HEK293T (cell line): Measurements from ENCODE around the gene COG8.
"Not testable (repeated sequence)": the region's sequence is repeated elsewhere in the genome, so short reads cannot be mapped to it uniquely, and the experiment has no call there.

Source experiments
- CTCF ChIA-PET: fragments of 350-600 bp; formaldehyde crosslinking; extraction: SDS; loops from one replicate; lab custom pipeline; 2021; ENCODE audit warnings: antibody characterized with exemption, inconsistent platforms; lab: Yijun Ruan, JAX
- POLR2A ChIA-PET: fragments of 350-600 bp; formaldehyde crosslinking; extraction: SDS; loops from one replicate; lab custom pipeline; 2020; ENCODE audit warnings: antibody characterized with exemption, inconsistent platforms; lab: Yijun Ruan, JAX
- DNase-seq: peaks from one replicate; pipeline ENCODE4 v3.0.0; 2012; ENCODE audit warnings: mixed read lengths; ENCODE audit errors: extremely low spot score
- ARNT ChIP-seq: fragments of 450-650 bp; IDR thresholded peaks from 2 replicates; pipeline ENCODE4 v1.6.1; 2017; ENCODE audit warnings: mild to moderate bottlenecking
- BHLHE40 ChIP-seq: fragments of 450-650 bp; IDR thresholded peaks from 2 replicates; pipeline ENCODE4 v1.6.1; 2016; ENCODE audit warnings: mild to moderate bottlenecking, moderate library complexity, borderline replicate concordance
- CTBP1 ChIP-seq: fragments of 450-650 bp; IDR thresholded peaks from 2 replicates; pipeline ENCODE4 v1.6.1; 2016; ENCODE audit warnings: borderline replicate concordance
- ELF4 ChIP-seq: fragments of 450-650 bp; IDR thresholded peaks from 2 replicates; pipeline ENCODE4 v1.6.1; 2017; ENCODE audit warnings: antibody characterized with exemption
- FOXA1 ChIP-seq: fragments of 450-650 bp; IDR thresholded peaks from 2 replicates; pipeline ENCODE4 v1.6.1; 2016; ENCODE audit warnings: mild to moderate bottlenecking
- FOXK2 ChIP-seq: fragments of 450-650 bp; IDR thresholded peaks from 2 replicates; pipeline ENCODE4 v1.6.1; 2016; ENCODE audit warnings: mild to moderate bottlenecking
- FOXM1 ChIP-seq: fragments of 450-650 bp; IDR thresholded peaks from 2 replicates; pipeline ENCODE4 v1.6.1; 2017; ENCODE audit warnings: mild to moderate bottlenecking, borderline replicate concordance
- HDGF ChIP-seq: fragments of 450-650 bp; IDR thresholded peaks from 2 replicates; pipeline ENCODE4 v1.6.1; 2017; ENCODE audit warnings: antibody characterized with exemption, borderline replicate concordance
- L3MBTL2 ChIP-seq: fragments of 450-650 bp; conservative IDR thresholded peaks from 2 replicates; pipeline ENCODE4 v1.6.1; 2016; ENCODE audit warnings: mild to moderate bottlenecking
- LEF1 ChIP-seq: fragments of 450-650 bp; IDR thresholded peaks from 2 replicates; pipeline ENCODE4 v1.6.1; 2017; ENCODE audit warnings: mild to moderate bottlenecking, borderline replicate concordance
- NFRKB ChIP-seq: fragments of 450-650 bp; IDR thresholded peaks from 2 replicates; pipeline ENCODE4 v1.6.1; 2016; ENCODE audit warnings: mild to moderate bottlenecking, moderate library complexity
- SP1 ChIP-seq: fragments of 450-650 bp; IDR thresholded peaks from 2 replicates; pipeline ENCODE4 v1.6.1; 2017
- SUZ12 ChIP-seq: fragments of 450-650 bp; IDR thresholded peaks from 2 replicates; pipeline ENCODE4 v1.6.1; 2016; ENCODE audit warnings: mild to moderate bottlenecking
- TARDBP ChIP-seq: fragments of 450-650 bp; IDR thresholded peaks from 2 replicates; pipeline ENCODE4 v1.6.1; 2016
- ZNF384 ChIP-seq: fragments of 450-650 bp; IDR thresholded peaks from 2 replicates; pipeline ENCODE4 v1.6.1; 2016
- TF ChIP-seq, protein P1 (sequence below): fragments of 450-650 bp; IDR thresholded peaks from 2 replicates; pipeline ENCODE4 v1.6.1; 2016

The COG8 gene

DNA sequence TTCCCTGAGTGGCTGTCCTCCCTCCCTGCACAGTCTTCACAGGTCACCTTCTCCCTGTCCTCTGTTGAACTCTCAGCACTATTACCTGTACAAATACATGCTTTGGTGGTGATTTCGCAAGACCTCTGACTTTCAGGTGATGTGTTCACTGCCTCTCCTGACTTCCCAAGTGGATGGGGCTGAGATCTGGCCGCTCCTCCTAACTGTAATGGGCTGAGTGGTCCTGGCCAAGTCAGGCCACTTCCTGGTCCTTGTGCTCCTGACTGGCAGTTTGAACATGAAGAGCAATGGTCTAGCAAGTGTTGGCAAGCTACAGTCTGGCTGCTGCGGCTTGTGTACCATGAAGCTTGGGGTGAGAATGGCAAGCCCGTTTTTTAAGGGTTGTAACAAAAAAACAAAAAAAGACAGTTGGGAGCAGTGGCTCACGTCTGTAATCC, 23.9 kb upstream of the COG8 start:
- TF ChIP-seq FOXM1 (no peak), BHLHE40 (no peak), SUZ12 (no peak), HDGF (no peak), ARNT (no peak), L3MBTL2 (no peak), ELF4 (no peak), FOXK2 (no peak), CTBP1 (no peak)
- ChIA-PET POLR2A (no interaction called here), CTCF (no interaction called here)
- no peak for DNase-seq

DNA sequence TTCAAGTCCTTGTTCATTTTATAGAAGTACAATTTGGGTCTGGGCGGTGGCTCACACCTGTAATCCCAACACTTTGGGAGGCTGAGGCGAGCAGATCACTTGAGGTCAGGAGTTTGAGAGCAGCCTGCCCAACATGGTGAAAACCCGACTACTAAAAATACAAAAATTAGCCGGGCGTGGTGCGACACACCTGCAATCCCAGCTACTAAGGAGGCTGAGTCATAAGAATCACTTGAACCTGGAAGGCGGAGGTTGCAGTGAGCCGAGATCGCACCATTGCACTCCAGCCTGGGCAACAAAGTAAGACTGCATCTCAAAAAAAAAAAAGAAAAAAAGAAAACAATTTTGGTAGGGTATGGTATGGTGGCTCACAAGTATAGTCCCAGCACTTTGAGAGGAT, 20.7 kb upstream of the COG8 start:
- POLR2A ChIA-PET, DNase-seq, CTCF ChIA-PET: not testable (repeated sequence)

DNA sequence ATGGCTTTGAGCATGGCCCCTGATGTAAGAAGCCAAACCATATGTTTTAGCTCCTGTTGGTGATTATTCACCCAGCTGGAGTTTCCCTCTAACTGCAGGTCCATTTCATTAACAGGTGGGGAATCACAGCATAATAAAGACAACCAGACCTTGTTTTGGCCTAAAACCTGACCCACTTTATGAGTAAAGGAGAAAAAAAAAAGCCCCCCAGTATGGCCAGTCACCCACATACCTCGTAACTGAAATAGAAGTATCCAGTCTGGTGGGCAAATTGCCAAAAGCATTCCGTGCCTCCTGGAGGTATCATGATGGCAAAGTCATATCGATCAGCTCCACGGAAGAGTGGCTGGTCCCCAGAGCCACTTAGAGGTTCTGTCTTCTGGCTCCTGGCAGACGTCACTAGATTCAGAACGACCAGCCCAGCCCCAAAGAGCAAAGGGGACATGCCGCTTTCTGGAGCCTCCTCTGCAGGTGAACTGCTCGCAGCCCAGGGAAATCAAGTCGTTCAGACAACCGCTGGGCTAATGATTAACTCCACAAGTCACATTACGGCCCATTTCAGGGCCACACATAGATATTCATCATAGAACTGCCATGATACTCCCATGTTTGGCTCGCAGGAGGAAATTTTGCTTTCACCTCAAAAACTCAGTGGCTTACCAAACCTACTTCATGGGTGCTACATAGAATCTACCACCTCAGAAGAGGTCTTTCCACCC, 12.1 kb upstream of the COG8 start, which contains the start of gene TMED6:
TSS of gene TMED6 (minus strand) at position 478 of the 719 bp plus-strand sequence. CDS start at position 445, 33 bp downstream.
- POLR2A ChIA-PET, result interaction anchor here (1.4 kb wide), 1 partner anchor 11 kb away, joined by 4 read pairs; no protein-coding TSS in a partner anchor
- CTCF ChIA-PET, result no interaction called here
- TF ChIP-seq, protein P1, sequence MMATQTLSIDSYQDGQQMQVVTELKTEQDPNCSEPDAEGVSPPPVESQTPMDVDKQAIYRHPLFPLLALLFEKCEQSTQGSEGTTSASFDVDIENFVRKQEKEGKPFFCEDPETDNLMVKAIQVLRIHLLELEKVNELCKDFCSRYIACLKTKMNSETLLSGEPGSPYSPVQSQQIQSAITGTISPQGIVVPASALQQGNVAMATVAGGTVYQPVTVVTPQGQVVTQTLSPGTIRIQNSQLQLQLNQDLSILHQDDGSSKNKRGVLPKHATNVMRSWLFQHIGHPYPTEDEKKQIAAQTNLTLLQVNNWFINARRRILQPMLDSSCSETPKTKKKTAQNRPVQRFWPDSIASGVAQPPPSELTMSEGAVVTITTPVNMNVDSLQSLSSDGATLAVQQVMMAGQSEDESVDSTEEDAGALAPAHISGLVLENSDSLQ, result no peak
- TF ChIP-seq ELF4, result no peak
- TF ChIP-seq ARNT, result no peak
- no peak for TF ChIP-seq SUZ12
- TF ChIP-seq LEF1, result no peak
- no peak for TF ChIP-seq FOXA1
- TF ChIP-seq TARDBP, result no peak
- TF ChIP-seq NFRKB, result no peak
- no peak for TF ChIP-seq L3MBTL2
- TF ChIP-seq FOXK2, result no peak
- no peak for TF ChIP-seq FOXM1
- no peak for TF ChIP-seq SP1
- DNase-seq, result no peak

DNA sequence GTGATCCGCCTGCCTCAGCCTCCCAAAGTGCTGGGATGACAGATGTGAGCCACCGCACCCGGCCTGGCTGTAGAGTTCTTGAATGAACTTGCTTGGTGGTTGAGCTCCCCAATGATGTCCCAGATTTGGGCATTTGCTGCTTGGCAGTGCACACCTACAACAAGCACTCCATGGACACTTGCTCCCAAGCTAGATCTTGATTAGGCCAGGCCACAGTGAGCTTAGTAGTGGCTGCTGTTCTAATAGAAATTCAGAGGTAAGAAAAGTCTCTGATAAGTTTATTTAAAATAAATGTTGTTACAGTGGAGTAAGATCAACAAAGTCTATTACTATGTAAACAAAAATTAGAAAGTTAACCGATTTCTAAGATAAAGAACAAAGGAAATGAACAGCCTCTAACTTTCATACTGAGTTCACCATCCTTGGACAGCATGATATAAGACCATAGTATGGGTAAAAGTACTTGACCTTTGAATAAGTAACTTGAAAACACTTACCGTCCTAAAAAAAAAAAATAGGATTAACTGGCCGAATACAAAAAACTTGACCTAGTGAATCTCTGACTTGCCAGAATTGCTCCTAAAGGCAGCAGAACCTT, 11.3 kb upstream of the COG8 start:
- POLR2A ChIA-PET, result interaction anchor here (1.4 kb wide), 1 partner anchor 10 kb away, joined by 4 read pairs; no protein-coding TSS in a partner anchor
- CTCF ChIA-PET, result no interaction called here
- DNase-seq, result no peak
- no peak for TF ChIP-seq SUZ12
- TF ChIP-seq, protein P1, result no peak
- TF ChIP-seq NFRKB, result no peak
- no peak for TF ChIP-seq HDGF
- no peak for TF ChIP-seq ARNT
- no peak for TF ChIP-seq FOXK2

DNA sequence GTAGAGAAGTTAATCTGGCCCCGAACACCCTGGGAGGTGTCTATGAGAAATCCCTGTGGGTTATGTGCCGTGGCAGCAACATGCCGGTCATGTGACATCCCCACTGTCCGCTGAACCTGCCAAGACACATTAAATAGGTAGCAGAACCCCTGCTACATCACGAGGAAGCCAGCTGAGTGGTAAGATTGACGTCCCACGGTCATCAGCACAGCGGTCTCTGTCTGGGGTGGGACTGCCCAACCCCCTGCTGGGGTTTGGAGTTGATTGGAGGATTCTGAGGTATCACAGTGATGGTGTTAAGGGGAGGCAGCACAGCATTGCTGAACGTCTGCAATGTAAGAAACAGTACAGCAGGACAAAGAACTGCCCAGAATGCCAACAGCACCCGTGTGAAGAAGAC, 10.2 kb upstream of the COG8 start:
- ChIA-PET CTCF (no interaction called here), POLR2A (no interaction called here)
- TF ChIP-seq ELF4 (no peak), CTBP1 (no peak), NFRKB (no peak), FOXM1 (no peak), ARNT (no peak), HDGF (no peak), SUZ12 (no peak), FOXA1 (no peak), FOXK2 (no peak), TARDBP (no peak), ZNF384 (no peak), LEF1 (no peak)
- TF ChIP-seq, protein P1, result no peak
- DNase-seq, result no peak

DNA sequence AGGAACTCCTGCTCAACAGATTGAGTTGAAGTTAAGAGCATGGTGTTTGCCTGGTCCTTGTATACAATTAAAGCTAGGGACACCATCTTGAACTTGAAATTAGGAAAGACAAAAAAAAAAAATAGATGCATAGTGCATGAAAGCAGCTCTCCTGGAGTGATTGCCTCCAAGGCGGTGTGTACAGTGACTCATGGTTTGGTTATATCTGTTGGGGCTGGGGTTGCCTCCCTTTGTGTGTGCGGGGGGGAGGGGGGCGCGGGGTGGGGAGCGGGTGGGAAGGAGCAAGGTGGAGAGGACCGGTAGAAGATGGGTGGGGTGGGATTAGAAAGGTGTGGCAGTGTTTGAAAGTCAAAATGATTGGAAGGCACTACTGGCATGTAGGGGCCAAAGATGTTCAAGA, 8.9 kb upstream of the COG8 start:
- CTCF ChIA-PET, result no interaction called here

More for the DNA sequence above, 8.9 kb upstream of the COG8 start:
- no peak for TF ChIP-seq FOXA1
- TF ChIP-seq LEF1, result no peak
- TF ChIP-seq FOXM1, result no peak
- POLR2A ChIA-PET, result interaction anchor here (1.0 kb wide), 1 partner anchor 18 kb away, joined by 3 read pairs; the partner anchor contains the start of gene PDF
- no peak for DNase-seq
